Loucy (cell line): ENCODE data around the gene RNF41.

Experiments
- H2AFZ ChIP-seq: fragments of 200-600 bp; sonication (generic); 2 replicates; pipeline ENCODE4 v1.6.0; 2016; ENCODE audit warnings: antibody characterized with exemption, mild to moderate bottlenecking, low read length, moderate library complexity
- H3F3A ChIP-seq: fragments of 200-600 bp; 2 replicates; pipeline ENCODE4 v1.6.0; 2016; ENCODE audit warnings: antibody characterized with exemption, low read depth, mild to moderate bottlenecking
- H3K27me3 ChIP-seq: fragments of 200-600 bp; sonication (generic); 2 replicates; pipeline ENCODE4 v1.6.1; 2014; ENCODE audit warnings: low read length, mild to moderate bottlenecking; ENCODE audit not compliant: insufficient read depth, poor library complexity, severe bottlenecking
- H3K36me3 ChIP-seq: fragments of 200-600 bp; sonication (generic); 2 replicates; pipeline ENCODE4 v1.6.1; 2016; ENCODE audit warnings: low read length; ENCODE audit not compliant: insufficient read depth
- H3K4me1 ChIP-seq: fragments of 200-600 bp; sonication (generic); 2 replicates; pipeline ENCODE4 v1.5.1; 2014; ENCODE audit warnings: low read length, mild to moderate bottlenecking; ENCODE audit not compliant: insufficient read depth, poor library complexity, severe bottlenecking
- H3K4me2 ChIP-seq: fragments of 200-600 bp; sonication (generic); 2 replicates; pipeline ENCODE4 v1.6.0; 2014; ENCODE audit warnings: antibody characterized with exemption, low read length, low read depth, mild to moderate bottlenecking; ENCODE audit not compliant: poor library complexity, severe bottlenecking
- H3K4me3 ChIP-seq: fragments of 200-600 bp; sonication (generic); 2 replicates; pipeline ENCODE4 v1.5.1; 2014; ENCODE audit warnings: low read length, mild to moderate bottlenecking, mixed read lengths; ENCODE audit not compliant: poor library complexity, severe bottlenecking
- H3K79me2 ChIP-seq: fragments of 200-600 bp; sonication (generic); 2 replicates; pipeline ENCODE4 v1.6.1; 2014; ENCODE audit warnings: low read length; ENCODE audit not compliant: insufficient read depth
- H3K9ac ChIP-seq: fragments of 200-600 bp; sonication (generic); 2 replicates; pipeline ENCODE4 v1.6.0; 2014; ENCODE audit warnings: mild to moderate bottlenecking, low read depth, low read length, moderate library complexity; ENCODE audit not compliant: poor library complexity, severe bottlenecking
- H3K9me2 ChIP-seq: fragments of 200-600 bp; sonication (generic); replicated peaks from 2 replicates; pipeline ENCODE4 v1.6.1; 2016; ENCODE audit warnings: low read depth, low read length, mixed read lengths
- H3K9me3 ChIP-seq: fragments of 200-600 bp; sonication (generic); 2 replicates; pipeline ENCODE4 v1.6.1; 2014; ENCODE audit warnings: mild to moderate bottlenecking, antibody characterized with exemption, low read length, low read depth; ENCODE audit not compliant: insufficient read depth
- H4K20me1 ChIP-seq: fragments of 200-600 bp; sonication (generic); 2 replicates; pipeline ENCODE4 v1.6.0; 2014; ENCODE audit warnings: antibody characterized with exemption, low read length, mild to moderate bottlenecking; ENCODE audit not compliant: insufficient read depth, poor library complexity, severe bottlenecking
- CTCF ChIP-seq: fragments of 200-600 bp; sonication (generic); conservative IDR thresholded peaks from 2 replicates; pipeline ENCODE4 v1.5.1; 2014; ENCODE audit warnings: mild to moderate bottlenecking, antibody characterized with exemption, low read length
- EZH2phosphoT487 ChIP-seq: fragments of 200-600 bp; IDR thresholded peaks from 2 replicates; pipeline ENCODE4 v1.6.1; 2018; ENCODE audit warnings: antibody characterized with exemption, mild to moderate bottlenecking, moderate library complexity, borderline replicate concordance

RNF41 gene

GRCh38 chr12:56229082-56229481 lies 7.4 kb upstream of the RNF41 start:
- Histone ChIP-seq H3K4me3 (no peak overlapping the region), H3K4me1 (peaks cover 13% of the 10 kb centered on the region), H3K9ac (no peak overlapping the region), H3K27me3 (no peaks in the 10 kb centered on the region), H3K9me3 (no peaks in the 10 kb centered on the region), H3K79me2 (peaks cover 5% of the 10 kb centered on the region; the same call in 1 of the 2 replicates), H4K20me1 (no peaks in the 10 kb centered on the region), H2AFZ (no peak overlapping the region), H3K36me3 (no peaks in the 10 kb centered on the region), H3F3A (no peaks in the 10 kb centered on the region), H3K9me2 (no peaks in the 10 kb centered on the region), H3K4me2 (no peak overlapping the region)
- no peak for TF ChIP-seq CTCF
- TF ChIP-seq EZH2phosphoT487 = no peak

- Histone ChIP-seq H3K4me3 (peak overlapping the region; percentile 90), H3K36me3 (no peaks in the 10 kb centered on the region), H3K27me3 (no peaks in the 10 kb centered on the region), H2AFZ (no peak overlapping the region), H3K9me3 (no peaks in the 10 kb centered on the region), H3K79me2 (peaks cover 20% of the 10 kb centered on the region), H3K9ac (peak overlapping the region; percentile 85), H4K20me1 (peaks cover 6% of the 10 kb centered on the region), H3K4me1 (peaks cover 30% of the 10 kb centered on the region), H3F3A (no peaks in the 10 kb centered on the region), H3K4me2 (peak overlapping the region; percentile 92), H3K9me2 (no peaks in the 10 kb centered on the region)
- TF ChIP-seq CTCF = no peak
- no peak for TF ChIP-seq EZH2phosphoT487
Measured at GRCh38 chr12:56224954-56225353, 3.2 kb upstream of the RNF41 start.

DNA sequence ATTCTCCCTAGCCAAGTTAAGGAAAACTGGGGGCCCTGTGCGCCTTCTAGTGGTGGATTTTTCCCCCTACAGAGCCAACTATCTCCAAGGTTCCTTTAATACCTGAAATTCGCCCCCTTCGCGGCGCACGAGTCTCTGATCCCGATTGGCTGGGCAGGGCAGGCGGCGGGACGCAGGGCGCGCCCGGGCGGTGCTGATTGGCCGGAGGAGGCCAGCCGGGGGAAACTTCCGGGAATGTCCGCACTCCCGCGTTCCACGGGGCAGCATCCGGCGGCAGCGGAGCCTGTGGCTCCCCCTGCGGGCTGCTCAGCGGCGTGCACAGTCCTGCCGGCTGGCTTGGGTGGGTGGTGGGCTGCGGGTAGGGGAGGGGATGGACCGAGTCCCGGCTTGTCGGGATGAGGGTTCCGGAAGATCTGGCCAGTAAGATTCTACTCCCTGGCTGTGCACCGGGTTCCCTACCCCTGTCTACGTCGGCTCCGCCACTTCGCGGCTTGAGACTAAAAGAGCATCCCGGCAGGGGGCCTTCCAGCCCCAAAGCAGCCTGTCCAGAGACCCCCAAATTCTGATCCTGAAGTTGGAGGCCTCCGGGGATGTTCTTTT lies 2.5 kb upstream of the RNF41 start, which contains the start of gene NABP2:
Gene NABP2, plus strand, starts transcription at position 241 of the 600 bp plus-strand sequence. CDS start 515 bp downstream, outside the sequence.
- no peaks in the 10 kb centered on the region for H3F3A ChIP-seq
- H3K4me3 ChIP-seq = peak within 1 kb of the TSS; percentile 90
- no peaks in the 10 kb centered on the region for H3K9me3 ChIP-seq
- H3K36me3 ChIP-seq = no peaks in the 10 kb centered on the region
- H3K79me2 ChIP-seq = peaks cover 25% of the 10 kb centered on the region
- H4K20me1 ChIP-seq = peaks cover 6% of the 10 kb centered on the region
- no peaks in the 10 kb centered on the region for H3K27me3 ChIP-seq
- peak within 1 kb of the TSS; percentile 94 for H2AFZ ChIP-seq
- H3K9ac ChIP-seq = peak within 1 kb of the TSS; percentile 85
- H3K9me2 ChIP-seq = no peaks in the 10 kb centered on the region
- peaks cover 29% of the 10 kb centered on the region for H3K4me1 ChIP-seq
- peak within 1 kb of the TSS; percentile 92 for H3K4me2 ChIP-seq
- TF ChIP-seq EZH2phosphoT487 (no peak), CTCF (peak; percentile 92)
